H1 (cell line): ENCODE measurements around the gene CELF1. TPM values are rescaled to one million over a fixed set of nuclear protein-coding genes. Genes with fewer than 3 reads are reported as not detected.

Source experiments
- USF2 ChIP-seq: IDR thresholded peaks from 2 replicates; pipeline ENCODE4 v1.6.1; 2011; ENCODE audit warnings: low read length, improper control_type of control experiment
- polyA plus RNA-seq, 7 experiments: library from polyadenylated mRNA; depleted of rRNA in 3 of 7; stranded (reverse) in 5 of 7; unstranded in 2 of 7; fragments of >200 nt in 5 of 7; fragments of 200-250 nt in 2 of 7; gene quantifications; 1 replicate in 5 of 7; 2 replicates in 1 of 7; 4 replicates in 1 of 7; pipeline versions ENCODE4 v1.2.1 to v1.2.3, GENCODE V29; 2011 to 2013; ENCODE audit warnings: missing spikeins in 2 of 7, mixed read lengths in 2 of 7
- total RNA-seq: library from RNA; stranded (reverse); fragmentation: NEBNext Ultra II Directional; extraction: Animal tissue kit (Norgen Biotek cat#: 25700); gene quantifications from 2 replicates; pipeline ENCODE4 v1.2.1, GENCODE V29; 2021

Gene CELF1
- total and polyA plus RNA-seq, 2 of the 8 experiments (the other 6 are each of a cell fraction or from before 2014, with no cell fraction given): 131 to 197 TPM

- no peak for TF ChIP-seq USF2
Measured at GRCh38 chr11:47551086-47551485, 1.8 kb downstream of the CELF1 start (continued).
